CD4-positive, alpha-beta T cell treated with Interleukin-2 at 100 ng/mL for 4 hours (primary cell): ENCODE measurements around the gene NKAIN2.
"Not testable (repeated sequence)": the region's sequence is repeated elsewhere in the genome, so short reads cannot be mapped to it uniquely, and the experiment has no call there.

ENCODE experiments used
- DNase-seq: peaks from one replicate; pipeline ENCODE4 v3.0.0-alpha.2; 2020; ENCODE audit warnings: low spot score

The NKAIN2 gene

GRCh38 chr6:124339610-124340334, 536.1 kb downstream of the NKAIN2 start:
- DNase-seq: no peak

- DNase-seq: not testable (repeated sequence)
Measured at GRCh38 chr6:124348339-124348738, 544.7 kb downstream of the NKAIN2 start.

- no peak for DNase-seq
Measured at GRCh38 chr6:124355146-124355545, 551.5 kb downstream of the NKAIN2 start.

- no peak for DNase-seq
Measured at GRCh38 chr6:124356276-124356810, 552.7 kb downstream of the NKAIN2 start.

GRCh38 chr6:124356811-124357210, 553.1 kb downstream of the NKAIN2 start:
- DNase-seq: no peak

GRCh38 chr6:124368131-124368530, 564.5 kb downstream of the NKAIN2 start:
- no peak for DNase-seq

- DNase-seq: no peak
Measured at GRCh38 chr6:124371974-124372475, 568.4 kb downstream of the NKAIN2 start.

- no peak for DNase-seq
Measured at GRCh38 chr6:124373386-124373785, 569.7 kb downstream of the NKAIN2 start.

- no peak for DNase-seq
Measured at GRCh38 chr6:124389127-124389526, 585.5 kb downstream of the NKAIN2 start.

GRCh38 chr6:124393536-124393935, 589.9 kb downstream of the NKAIN2 start:
- DNase-seq: no peak

GRCh38 chr6:124396361-124396760, 592.7 kb downstream of the NKAIN2 start:
- DNase-seq: no peak

GRCh38 chr6:124400261-124400999, 596.8 kb downstream of the NKAIN2 start:
- no peak for DNase-seq

- DNase-seq: not testable (repeated sequence)
Measured at GRCh38 chr6:124410425-124410824, 606.8 kb downstream of the NKAIN2 start.

GRCh38 chr6:124412657-124413056, 609.0 kb downstream of the NKAIN2 start:
- DNase-seq: not testable (repeated sequence)

- DNase-seq: no peak
Measured at GRCh38 chr6:124420116-124420840, 616.6 kb downstream of the NKAIN2 start.

- no peak for DNase-seq
Measured at GRCh38 chr6:124423621-124424020, 620.0 kb downstream of the NKAIN2 start.

GRCh38 chr6:124430740-124431318, 627.2 kb downstream of the NKAIN2 start:
- DNase-seq: no peak

- DNase-seq: no peak
Measured at GRCh38 chr6:124432620-124433019, 629.0 kb downstream of the NKAIN2 start.

- no peak for DNase-seq
Measured at GRCh38 chr6:124433387-124434160, 629.9 kb downstream of the NKAIN2 start.

GRCh38 chr6:124434421-124434820, 630.8 kb downstream of the NKAIN2 start:
- no peak for DNase-seq

- no peak for DNase-seq
Measured at GRCh38 chr6:124436803-124437202, 633.1 kb downstream of the NKAIN2 start.
